Liver (tissue), 3 donors: ENCODE data around the gene AP2A2.

Experiments used
- CTCF ChIP-seq: fragments of 150-350 bp; IDR thresholded peaks from 2 replicates; pipeline ENCODE4 v1.5.1; 2017; ENCODE audit warnings: improper control_type of control experiment, low read depth, low read length; ENCODE audit not compliant: missing input control
- FOXA1 ChIP-seq: IDR thresholded peaks from 2 replicates; pipeline ENCODE4 v1.6.1; 2016; ENCODE audit warnings: antibody characterized with exemption
- MAX ChIP-seq: IDR thresholded peaks from 2 replicates; pipeline ENCODE4 v1.6.1; 2016; ENCODE audit warnings: antibody characterized with exemption
- REST ChIP-seq: IDR thresholded peaks from 2 replicates; pipeline ENCODE4 v1.6.1; 2016; ENCODE audit warnings: antibody characterized with exemption, mild to moderate bottlenecking
- SP1 ChIP-seq: IDR thresholded peaks from 2 replicates; pipeline ENCODE4 v1.6.1; 2018; ENCODE audit warnings: antibody characterized with exemption, mild to moderate bottlenecking
- donor health status: healthy.
- donor health status: healthy.

GRCh38 chr11:931385-931784 is 5.7 kb downstream of the AP2A2 start:
- TF ChIP-seq CTCF (no peak), MAX (no peak), FOXA1 (no peak), SP1 (no peak), REST (no peak)
